Peyer's patch (tissue), 4 donors: Measurements from ENCODE around the gene EFNA2. TPM values are rescaled to one million over a fixed set of nuclear protein-coding genes. Genes with fewer than 3 reads are reported as not detected.

Experiments
- DNase-seq, 3 donors: peaks; one replicate each; pipeline ENCODE4 v3.0.0-alpha.2; 2017 to 2019
- H3K27ac ChIP-seq, 4 donors: fragments of 200-600 bp; sonication (generic); one replicate each; pipeline ENCODE4 v1.5.1; 2016 to 2019
- H3K27me3 ChIP-seq, 2 donors: fragments of 200-600 bp; sonication (generic); one replicate each; pipeline ENCODE4 v1.5.1; 2019
- H3K36me3 ChIP-seq, 3 donors: fragments of 200-600 bp; sonication (generic); one replicate each; pipeline ENCODE4 v1.5.1; 2016 to 2019
- H3K4me1 ChIP-seq, 4 donors: fragments of 200-600 bp; sonication (generic); one replicate each; pipeline ENCODE4 v1.5.1; 2016 to 2019
- H3K4me3 ChIP-seq, 4 donors: fragments of 200-600 bp; sonication (generic); 1 replicate in 3 of 4; 2 replicates in 1 of 4; pipeline ENCODE4 v1.5.1; 2016 to 2019; ENCODE audit warnings: mild to moderate bottlenecking in 1 of 4
- H3K9me3 ChIP-seq, 4 donors: fragments of 200-600 bp; sonication (generic); one replicate each; pipeline ENCODE4 v1.5.1; 2016 to 2019; ENCODE audit warnings: mild to moderate bottlenecking in 1 of 4
- POLR2A ChIP-seq, 2 donors: fragments of 450-650 bp; IDR thresholded peaks; one replicate each; pipeline ENCODE4 v1.5.1; 2017; ENCODE audit warnings: antibody characterized with exemption in 2 of 2, mild to moderate bottlenecking in 2 of 2, moderate library complexity in 2 of 2
- total RNA-seq, 4 donors: library from RNA; depleted of rRNA; stranded (reverse); fragments of >200 nt; gene quantifications; one replicate each; pipeline ENCODE4 v1.1.0, GENCODE V29; 2016
- TF ChIP-seq, protein P1 (sequence below), 6 experiments: fragments of 450-650 bp in 4 of 6; fragments of 200-600 bp in 2 of 6; sonication (generic) in 1 of 6; IDR thresholded peaks; one replicate each; pipeline ENCODE4 v1.5.1; 2017 to 2019; ENCODE audit warnings: antibody characterized with exemption in 6 of 6, mild to moderate bottlenecking in 3 of 6, moderate library complexity in 1 of 6

Gene EFNA2
- total RNA-seq, 4 donors from 2014 or later: 21.5 to 34.1 (median 32.3) TPM

DNA sequence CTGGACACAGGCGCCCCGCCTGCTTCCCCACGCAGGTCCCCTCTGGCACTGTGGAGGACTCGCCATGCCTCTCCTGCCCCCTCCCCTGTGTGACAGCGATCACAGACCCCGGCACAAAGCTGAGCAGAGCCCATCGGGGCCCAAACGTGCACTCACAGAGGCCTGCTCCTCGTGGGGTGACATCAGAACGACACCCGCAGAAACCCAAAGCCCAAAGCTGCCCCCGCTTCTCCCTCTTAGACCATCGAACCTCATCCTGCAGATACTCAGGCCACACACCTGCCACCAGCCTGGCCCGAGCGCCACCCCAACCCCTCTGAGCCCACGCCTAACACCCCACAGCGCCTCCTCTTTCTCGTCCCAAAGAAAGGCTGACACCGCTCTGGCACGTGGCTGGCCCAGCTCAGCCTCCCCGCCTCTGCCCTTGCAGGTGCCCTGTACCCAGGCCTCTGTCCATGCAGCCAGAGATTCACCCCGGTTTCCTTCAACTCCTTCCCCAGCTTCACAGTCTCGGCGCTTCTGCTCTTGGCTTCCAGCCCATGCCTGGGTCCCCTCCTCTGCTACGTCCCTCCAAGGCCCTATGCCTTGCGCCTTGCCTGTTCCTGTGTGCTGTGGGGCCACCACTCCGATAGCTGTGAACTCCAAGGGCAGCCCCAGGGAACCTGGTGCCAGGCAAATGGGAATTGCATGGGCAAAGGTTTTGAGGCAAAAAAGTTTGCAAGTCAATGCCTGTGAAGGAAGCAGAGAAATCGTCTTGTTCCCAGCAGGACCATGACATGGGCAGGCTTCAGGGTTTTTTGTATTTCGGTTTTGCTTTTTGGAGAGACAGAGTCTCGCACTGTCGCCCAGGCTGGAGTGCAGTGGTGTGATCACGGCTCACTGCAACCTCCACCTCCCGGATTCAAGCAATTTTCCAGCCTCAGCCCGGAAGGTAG is 47.0 kb upstream of the EFNA2 start:
- peaks cover 0 to 3% (median 0%) of the 10 kb centered on the region in 3 donors for H3K36me3 ChIP-seq
- H3K27me3 ChIP-seq: peaks cover 0 to 21% of the 10 kb centered on the region in 2 donors
- peaks cover 4 to 66% (median 40%) of the 10 kb centered on the region in 4 donors for H3K4me1 ChIP-seq
- H3K27ac ChIP-seq: peak overlapping the region in 2 of 4 donors; percentile 31 to 85
- H3K4me3 ChIP-seq: peak overlapping the region in 3 of 4 donors; percentile 52 to 61 (median 56)
- DNase-seq: no peak
- TF ChIP-seq POLR2A (IDR thresholded peaks at IDR 0.05): no peak
- TF ChIP-seq, protein P1, sequence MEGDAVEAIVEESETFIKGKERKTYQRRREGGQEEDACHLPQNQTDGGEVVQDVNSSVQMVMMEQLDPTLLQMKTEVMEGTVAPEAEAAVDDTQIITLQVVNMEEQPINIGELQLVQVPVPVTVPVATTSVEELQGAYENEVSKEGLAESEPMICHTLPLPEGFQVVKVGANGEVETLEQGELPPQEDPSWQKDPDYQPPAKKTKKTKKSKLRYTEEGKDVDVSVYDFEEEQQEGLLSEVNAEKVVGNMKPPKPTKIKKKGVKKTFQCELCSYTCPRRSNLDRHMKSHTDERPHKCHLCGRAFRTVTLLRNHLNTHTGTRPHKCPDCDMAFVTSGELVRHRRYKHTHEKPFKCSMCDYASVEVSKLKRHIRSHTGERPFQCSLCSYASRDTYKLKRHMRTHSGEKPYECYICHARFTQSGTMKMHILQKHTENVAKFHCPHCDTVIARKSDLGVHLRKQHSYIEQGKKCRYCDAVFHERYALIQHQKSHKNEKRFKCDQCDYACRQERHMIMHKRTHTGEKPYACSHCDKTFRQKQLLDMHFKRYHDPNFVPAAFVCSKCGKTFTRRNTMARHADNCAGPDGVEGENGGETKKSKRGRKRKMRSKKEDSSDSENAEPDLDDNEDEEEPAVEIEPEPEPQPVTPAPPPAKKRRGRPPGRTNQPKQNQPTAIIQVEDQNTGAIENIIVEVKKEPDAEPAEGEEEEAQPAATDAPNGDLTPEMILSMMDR (IDR thresholded peaks at IDR 0.05): no peak
- H3K9me3 ChIP-seq: no peaks in the 10 kb centered on the region

DNA sequence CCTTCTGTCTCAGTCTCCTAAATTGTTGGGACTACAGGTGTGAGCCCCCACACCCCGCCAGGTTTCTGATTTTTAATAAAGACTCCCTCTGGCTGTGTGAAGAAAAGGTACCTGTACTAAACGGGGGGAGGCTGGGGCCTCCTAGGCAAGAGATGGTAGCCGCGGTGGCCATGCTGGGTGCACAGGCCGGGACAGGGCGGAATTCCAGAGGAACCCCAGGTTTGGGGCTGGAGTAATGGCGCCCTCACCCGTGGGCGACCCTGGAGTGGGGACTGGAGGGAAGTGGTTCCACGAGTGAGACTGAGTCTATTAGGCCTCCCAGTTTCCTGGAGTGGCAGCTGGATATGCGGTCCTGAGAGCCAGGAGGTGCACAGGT is 46.3 kb upstream of the EFNA2 start:
- Histone ChIP-seq H3K4me3 (no peak overlapping the region), H3K9me3 (no peaks in the 10 kb centered on the region), H3K36me3 (peaks cover 0 to 9% (median 0%) of the 10 kb centered on the region in 3 donors), H3K27ac (peak overlapping the region; percentile 58 to 93 (median 82)), H3K4me1 (peaks cover 4 to 66% (median 44%) of the 10 kb centered on the region in 4 donors), H3K27me3 (peaks cover 0 to 16% of the 10 kb centered on the region in 2 donors)
- TF ChIP-seq POLR2A (IDR thresholded peaks at IDR 0.05): no peak
- TF ChIP-seq, protein P1 (IDR thresholded peaks at IDR 0.05): no peak
- peak in 1 of 3 donors; percentile 56 for DNase-seq

DNA sequence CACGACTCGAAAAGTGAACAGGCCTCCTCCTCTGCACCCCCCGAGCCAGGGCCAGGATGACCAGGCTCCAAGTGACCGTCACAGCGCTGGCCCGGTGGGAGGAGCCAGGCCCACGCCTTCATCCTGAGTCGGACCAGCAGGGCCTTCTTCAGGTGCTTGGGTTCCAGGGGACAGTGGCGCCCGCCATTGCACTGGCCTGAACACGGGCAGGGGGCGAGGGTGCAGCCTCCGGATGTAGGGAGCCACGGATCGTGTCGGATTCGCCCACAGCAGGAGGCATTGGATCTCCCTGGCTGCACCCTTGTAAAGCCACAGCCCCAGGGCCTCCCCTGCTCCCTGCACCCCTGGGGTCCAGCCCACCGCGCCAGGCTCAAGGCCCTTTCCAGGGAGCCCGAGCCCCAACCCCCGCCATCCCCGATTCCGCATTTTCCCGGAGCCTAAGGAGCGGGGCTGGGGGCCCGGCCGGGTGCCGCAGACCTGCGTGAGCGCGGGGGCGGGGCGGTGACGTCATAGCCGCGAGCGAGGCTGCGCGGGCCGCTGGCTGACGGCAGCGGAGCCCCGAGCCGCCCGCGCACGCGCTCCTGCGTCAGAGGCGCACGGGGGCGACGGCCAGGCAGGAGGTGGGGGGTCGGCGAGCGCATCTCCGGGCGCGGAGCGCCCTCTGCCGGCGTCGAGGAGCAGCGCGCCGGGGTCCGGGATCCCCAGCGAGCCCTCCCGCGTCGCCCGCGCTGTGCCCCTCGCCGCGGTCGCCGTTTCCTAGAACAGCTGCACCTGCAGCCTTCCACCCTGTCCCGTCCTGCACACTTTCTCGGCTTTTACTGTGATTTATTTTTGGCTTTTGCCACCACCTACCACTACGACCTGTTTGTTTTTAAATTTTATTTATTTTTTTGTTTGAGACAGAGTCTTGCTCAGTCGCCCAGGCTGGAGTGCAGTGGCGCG is 45.6 kb upstream of the EFNA2 start:
- H3K36me3 ChIP-seq: peaks cover 0 to 9% (median 0%) of the 10 kb centered on the region in 3 donors
- peak overlapping the region; percentile 22 to 97 (median 95) for H3K4me3 ChIP-seq
- no peaks in the 10 kb centered on the region for H3K9me3 ChIP-seq
- H3K27me3 ChIP-seq: peaks cover 0 to 14% of the 10 kb centered on the region in 2 donors
- H3K27ac ChIP-seq: peak overlapping the region; percentile 58 to 93 (median 82)
- TF ChIP-seq POLR2A (IDR thresholded peaks at IDR 0.05): no peak
- TF ChIP-seq, protein P1 (IDR thresholded peaks at IDR 0.05): peak; percentile 83 to 97 (median 95)
- peaks cover 6 to 66% (median 50%) of the 10 kb centered on the region in 4 donors for H3K4me1 ChIP-seq
- DNase-seq: peak; percentile 83 to 93 (median 85)

DNA sequence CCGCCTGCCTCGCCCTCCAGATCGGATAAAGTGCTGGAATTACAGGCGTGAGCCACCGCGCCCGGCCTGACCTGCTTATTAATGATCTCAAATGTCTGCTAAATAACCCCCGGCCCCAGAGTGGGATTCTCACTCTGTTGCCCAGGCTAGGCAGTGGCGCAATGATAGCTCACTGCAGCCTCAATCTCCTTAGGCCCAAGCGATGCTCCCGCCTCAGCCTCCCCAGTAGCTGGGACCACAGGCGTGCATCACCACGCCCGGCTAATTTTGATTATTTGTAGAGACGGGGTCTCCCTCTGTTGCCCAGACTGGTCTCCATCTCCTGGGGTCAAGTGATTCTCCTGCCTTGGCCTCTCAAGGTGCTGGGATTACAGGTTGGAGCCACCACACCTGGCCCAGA is 44.7 kb upstream of the EFNA2 start:
- Histone ChIP-seq H3K27ac (peak overlapping the region in 3 of 4 donors; percentile 92 to 99 (median 93)), H3K4me3 (peak overlapping the region in 3 of 4 donors; percentile 95 to 97 (median 95)), H3K27me3 (peaks cover 0 to 11% of the 10 kb centered on the region in 2 donors), H3K9me3 (no peaks in the 10 kb centered on the region), H3K4me1 (peaks cover 7 to 73% (median 55%) of the 10 kb centered on the region in 4 donors), H3K36me3 (peaks cover 0 to 9% (median 0%) of the 10 kb centered on the region in 3 donors)
- no peak for TF ChIP-seq POLR2A (IDR thresholded peaks at IDR 0.05)
- TF ChIP-seq, protein P1 (IDR thresholded peaks at IDR 0.05): no peak
- peak in 1 of 3 donors; percentile 57 for DNase-seq
